GM18526 (cell line): ENCODE measurements around the gene GCN1.

ENCODE experiments used
- POLR2A ChIP-seq: IDR thresholded peaks from 3 replicates; pipeline ENCODE4 v1.6.1; 2011; ENCODE audit not compliant: insufficient read length; ENCODE audit errors: extremely low read depth

GCN1 gene

DNA sequence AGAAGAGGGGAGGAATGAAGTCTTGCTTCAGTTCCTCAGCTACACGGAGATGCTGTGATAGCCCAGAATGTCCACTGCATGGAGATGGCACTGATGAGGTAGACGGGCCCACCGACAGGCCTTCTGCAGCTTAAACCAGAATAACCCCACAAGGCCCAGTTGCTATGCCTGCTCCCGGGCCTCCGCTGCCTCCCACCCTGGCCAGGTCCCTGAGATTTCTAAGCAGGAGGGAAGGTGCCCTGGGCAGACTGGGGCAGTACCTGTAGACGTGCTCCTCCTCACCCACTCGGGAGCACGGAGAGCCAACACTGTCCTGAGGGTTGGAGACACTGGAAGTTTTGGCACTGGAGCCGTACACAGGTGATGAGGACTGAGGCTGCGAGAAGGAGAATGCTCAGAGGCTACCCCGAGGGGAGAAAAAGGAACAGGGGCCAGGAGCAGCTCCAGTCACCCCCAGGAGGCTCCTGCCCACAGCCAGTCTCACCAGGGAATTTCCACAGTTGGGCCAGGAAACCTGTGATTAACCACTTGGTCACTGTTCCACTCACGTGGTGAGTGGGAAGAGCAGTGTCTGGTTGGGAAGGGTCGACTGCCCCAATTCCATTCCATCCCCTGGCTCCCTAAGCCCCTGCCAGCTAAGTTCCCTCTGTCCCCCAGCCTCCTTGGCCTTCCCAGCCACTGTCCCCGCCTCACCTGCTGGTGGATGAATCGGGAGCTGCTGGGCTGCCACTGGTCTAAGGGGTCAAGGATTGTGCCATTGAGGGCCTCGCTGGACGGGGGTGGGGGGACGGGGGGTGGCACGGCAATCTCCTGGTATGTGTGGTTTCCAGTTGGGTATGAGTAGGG lies 29.2 kb upstream of the GCN1 start:
- TF ChIP-seq POLR2A: no peak

DNA sequence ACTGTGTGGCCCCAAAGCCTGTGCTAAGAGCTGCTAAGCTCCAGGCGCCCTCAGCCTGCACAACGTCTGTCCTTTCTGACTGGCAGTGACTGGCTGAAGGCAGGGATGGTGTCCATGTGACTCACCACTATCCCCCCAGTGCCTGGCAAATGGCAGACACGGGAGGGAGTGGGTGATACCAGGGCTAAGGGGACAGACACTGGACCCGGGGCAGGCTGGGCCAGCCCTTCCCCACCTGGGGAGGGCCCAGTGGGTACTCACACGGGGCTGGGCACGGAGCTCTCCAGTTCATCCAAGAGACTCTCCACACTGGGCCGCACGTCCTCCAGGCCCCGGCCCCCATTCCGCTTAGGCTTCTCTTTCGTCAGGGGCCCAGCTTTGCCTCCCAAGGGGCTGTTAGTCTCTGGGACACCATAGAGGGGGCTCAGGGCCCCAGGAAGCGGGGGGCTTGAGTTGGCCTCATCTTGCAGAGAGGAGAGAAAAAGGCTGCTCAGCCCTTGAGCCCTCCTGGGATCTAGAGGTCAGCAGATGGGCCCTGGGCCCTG lies 27.8 kb upstream of the GCN1 start:
- TF ChIP-seq POLR2A: no peak

- TF ChIP-seq POLR2A: no peak
Observed at GRCh38 chr12:120221576-120221900, 27.0 kb upstream of the GCN1 start.

GRCh38 chr12:120220838-120221575 lies 26.5 kb upstream of the GCN1 start:
- TF ChIP-seq POLR2A: no peak

DNA sequence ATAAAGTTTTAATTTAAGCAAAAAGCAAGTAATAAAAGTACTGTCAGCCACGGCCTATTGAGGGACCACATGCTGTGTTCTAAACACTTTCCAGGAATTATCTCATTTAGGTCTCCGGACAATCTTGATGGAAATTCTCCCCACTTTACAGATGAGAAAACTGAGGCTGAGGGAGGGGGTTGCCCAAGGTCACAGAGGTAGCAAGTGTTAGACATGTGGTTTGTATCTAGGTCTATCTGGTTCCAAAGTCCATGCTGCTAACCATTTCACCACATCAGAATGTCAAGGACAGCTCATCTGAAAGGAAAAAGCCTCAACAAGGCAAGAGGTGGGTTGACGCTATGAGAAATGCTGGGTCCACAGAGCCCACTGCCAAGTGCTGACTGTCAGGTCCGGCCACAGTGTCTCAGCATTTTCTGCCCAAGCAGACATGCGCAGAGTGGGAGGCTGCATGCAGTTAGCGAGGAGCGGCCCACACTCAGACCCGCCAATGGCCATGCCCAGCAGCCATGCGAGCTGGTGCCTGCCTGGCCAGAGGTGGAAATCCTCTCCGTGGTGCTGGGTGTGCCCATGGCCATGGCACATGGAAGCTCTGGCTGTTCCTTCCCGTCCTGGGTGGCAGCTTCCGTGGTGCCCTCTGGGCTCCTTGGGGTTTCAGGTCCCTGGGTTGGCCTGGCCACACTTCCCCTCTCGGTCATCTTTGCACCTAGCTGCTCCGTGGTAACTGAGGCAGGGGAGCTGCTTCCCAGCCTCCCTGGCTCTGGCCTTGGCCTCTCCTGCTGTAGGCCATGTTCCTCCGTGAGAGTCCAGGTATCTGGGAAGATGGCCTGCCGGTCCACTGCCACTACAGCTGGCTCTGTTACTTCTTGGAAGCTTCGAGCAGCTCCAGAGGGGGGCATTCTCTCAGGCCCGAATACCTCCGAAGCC lies 24.4 kb upstream of the GCN1 start:
- TF ChIP-seq POLR2A: no peak

- no peak for TF ChIP-seq POLR2A
Observed at GRCh38 chr12:120216742-120217605, 22.5 kb upstream of the GCN1 start.

DNA sequence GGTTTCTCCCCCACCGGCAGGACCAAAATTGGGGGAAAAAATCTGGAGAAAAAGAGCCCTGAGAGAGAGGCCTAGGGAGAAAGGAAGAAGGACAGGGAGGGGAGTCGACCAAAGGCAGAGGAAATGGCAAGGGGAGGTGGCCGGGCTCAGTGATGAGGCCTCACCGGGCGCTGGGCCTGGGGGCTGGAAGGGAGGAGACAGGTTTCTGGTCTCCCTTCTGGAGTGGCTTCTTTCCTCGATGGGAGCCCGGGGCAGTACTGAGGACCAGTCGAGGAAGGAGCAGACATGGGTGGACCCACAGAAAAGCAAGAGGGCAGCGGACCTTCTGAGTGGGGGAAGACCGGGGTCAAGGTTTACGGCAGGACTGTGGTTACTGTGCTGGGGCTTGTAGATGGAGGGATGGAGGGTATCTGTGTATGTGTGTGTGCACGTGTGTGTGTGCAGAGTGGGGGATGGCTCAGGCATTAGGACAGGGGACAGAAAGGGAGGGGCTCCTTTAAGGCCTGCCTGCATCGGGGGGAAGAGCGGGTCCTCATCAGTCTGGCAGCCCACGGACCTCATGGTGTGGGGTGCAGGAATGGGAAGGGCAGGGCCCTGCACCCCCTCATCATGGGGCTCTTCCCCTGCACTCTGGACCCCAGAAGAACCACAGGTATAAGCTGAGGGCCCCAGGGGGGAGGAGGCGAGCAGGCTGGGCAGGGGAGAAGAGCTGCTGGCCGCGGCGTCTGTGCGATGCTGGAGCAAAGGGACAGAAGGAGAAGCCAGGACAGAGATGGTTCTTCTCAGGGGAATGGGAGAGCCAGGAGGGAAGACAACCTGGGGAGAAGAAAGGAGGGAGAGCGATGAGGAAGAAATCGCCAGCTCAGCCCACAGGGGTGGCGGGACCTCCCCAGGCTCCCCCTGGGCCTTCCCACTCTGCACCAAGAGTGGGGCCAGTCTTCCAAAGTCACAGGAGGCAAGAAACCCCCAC lies 21.5 kb upstream of the GCN1 start:
- TF ChIP-seq POLR2A: no peak

GRCh38 chr12:120215357-120215735 lies 20.8 kb upstream of the GCN1 start:
- TF ChIP-seq POLR2A: no peak

- no peak for TF ChIP-seq POLR2A
Observed at GRCh38 chr12:120214626-120215356, 20.3 kb upstream of the GCN1 start.

GRCh38 chr12:120213758-120214157 lies 19.2 kb upstream of the GCN1 start:
- TF ChIP-seq POLR2A: no peak

DNA sequence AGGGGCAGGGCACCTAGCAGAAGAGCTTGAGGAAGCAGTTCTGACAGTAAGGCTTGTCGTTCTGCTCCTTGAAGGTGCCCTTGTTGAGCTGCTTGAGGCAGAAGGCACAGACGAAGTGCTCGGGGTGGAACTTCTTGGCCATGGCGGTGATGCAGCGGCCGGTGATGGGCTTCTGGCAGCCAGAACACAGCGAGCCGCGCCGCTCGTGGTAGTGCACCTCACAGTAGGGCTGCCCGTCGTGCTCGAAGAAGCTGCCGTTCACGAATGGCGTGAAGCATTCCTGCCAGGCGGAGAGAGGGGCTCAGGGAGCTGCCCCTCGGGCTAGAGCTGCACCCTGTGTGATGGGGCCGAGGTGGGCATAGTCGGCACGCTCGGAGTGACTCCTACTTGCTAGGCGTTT lies 17.8 kb upstream of the GCN1 start:
- TF ChIP-seq POLR2A: no peak

- TF ChIP-seq POLR2A: no peak
Observed at GRCh38 chr12:120211904-120212283, 17.4 kb upstream of the GCN1 start.
